Activated CD4-positive, CD25-positive, alpha-beta regulatory T cell (primary cell): ENCODE measurements around the gene MRPL34.

Experiments
- DNase-seq, 4 experiments: peaks; one replicate each; lab custom pipeline; 2025; lab: John Stamatoyannopoulos, UW

The MRPL34 gene

DNA sequence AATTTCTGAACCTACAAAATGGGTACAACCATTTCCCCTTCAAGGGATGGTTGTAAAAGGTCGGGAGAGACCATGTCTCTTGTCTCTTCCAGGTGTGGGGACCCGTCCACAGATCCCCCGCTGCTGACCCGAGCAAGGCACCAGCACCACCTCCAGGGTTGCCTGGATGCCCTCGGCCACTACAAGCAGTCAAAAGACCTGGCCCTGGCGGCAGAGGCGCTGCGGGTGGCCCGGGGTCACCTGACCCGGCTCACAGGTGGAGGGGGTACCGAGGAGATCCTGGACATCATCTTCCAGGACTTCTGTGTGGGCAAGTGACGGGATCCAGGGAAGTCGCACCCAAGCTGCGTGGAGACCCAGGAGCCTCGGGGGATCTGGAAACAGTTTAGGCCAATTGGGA lies 35.7 kb downstream of the MRPL34 start:
- DNase-seq, result no peak

DNA sequence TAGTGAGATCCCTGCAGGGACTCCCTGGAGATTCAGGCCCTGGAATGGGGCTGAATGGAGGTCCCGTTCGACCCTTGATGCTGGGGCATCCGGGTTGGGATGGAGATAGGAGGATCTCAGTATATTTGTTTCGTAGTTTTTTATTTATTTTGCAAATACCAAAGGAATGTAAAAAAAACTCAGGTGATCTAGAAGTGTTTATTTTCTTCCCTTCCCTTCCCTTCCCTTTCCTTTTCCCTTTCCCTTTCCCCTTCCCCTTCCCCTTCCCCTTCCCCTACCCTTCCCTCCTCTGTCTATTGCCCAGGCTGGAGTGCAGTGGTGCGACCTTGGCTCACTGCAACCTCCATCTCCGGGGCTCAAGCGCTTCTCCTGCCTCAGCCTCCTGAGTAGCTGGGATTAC lies 36.2 kb downstream of the MRPL34 start:
- no peak for DNase-seq

DNA sequence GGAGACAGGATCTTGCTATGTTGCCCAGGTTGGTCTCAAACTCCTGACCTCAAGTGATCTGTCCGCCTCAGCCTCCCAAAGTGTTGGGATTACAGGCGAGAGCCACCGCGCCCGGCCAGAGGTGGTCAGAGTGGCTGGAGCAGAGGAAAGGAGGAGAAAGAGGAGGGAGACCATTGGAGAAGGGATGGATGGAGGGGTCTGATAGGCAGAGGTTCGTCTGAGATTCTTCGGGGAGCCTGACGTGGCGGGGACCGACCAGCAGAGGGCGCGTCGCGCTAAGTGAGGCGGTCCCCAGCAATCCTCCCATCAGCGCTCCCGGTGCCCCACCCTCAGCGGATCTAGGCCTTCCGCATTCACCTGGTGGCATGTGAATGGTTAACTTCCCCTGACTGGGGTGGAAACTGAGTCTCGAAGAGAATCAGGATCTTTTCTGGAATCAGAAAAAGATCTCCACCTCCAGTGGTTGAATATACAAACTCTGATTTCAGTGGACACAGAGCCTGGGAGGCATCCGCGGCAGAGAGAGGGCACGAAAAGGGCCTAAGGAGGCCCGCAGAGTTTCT lies 40.5 kb downstream of the MRPL34 start:
- DNase-seq, result peak; percentile 58 to 74 (median 62)

DNA sequence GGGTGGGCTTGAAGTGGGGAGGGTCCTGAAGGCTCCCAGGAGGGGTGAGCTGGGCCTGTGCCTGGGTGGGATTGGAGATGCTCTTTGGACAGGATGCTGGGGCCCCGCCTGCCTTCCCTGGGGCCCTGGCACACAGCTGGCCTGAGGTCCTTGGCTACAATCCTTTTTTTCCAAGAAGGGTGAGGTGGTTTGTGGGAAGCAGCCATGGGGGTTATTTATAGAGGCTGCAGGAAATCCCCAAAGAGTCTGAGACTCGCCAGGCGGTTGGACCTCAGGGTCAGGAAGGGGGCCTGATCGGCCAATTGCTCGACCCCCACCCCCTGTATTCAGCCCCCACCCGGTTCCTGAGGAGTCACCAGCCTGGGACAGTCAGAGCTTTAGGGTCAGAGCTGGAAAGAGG lies 41.7 kb downstream of the MRPL34 start:
- no peak for DNase-seq

DNA sequence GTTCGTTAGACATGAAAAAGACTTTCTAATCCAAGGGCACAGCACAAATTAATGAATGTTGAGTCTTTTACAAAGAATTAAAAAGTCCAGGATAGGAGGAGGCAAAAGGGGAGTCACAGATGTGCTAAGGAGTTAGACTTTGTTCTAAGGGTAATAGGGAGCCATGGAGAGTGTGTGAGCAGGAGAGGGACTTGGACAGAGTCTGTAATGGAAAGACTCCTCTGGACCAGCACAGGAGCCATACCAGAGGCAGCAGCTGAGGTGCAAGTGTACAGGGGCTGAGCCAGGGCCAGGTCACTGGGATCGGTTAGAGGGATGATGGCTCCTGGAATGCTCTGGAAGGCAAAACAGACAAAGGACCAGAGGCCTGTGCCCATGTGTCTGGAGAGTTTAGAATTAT lies 42.2 kb downstream of the MRPL34 start:
- no peak for DNase-seq

DNA sequence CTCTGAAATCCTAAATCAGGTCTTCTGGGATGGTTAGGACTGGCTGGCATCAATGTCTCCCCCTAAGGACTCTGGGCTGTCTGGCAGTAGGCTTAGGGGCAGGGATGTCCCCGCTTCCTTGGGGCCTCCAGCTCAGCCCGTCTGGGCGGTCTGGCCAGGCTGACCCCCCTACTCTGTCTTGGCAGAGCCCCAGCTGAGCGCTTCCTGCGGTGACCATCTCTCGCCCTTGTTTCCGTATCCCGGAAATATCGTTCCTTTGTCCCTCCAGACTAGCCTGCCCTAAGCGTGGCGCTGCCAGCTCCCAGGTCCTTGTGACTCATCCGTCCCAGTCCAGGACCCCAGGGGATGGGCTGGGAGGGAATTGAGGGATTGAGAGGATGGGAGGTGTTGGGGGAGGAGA lies 43.0 kb downstream of the MRPL34 start:
- DNase-seq, result no peak

DNA sequence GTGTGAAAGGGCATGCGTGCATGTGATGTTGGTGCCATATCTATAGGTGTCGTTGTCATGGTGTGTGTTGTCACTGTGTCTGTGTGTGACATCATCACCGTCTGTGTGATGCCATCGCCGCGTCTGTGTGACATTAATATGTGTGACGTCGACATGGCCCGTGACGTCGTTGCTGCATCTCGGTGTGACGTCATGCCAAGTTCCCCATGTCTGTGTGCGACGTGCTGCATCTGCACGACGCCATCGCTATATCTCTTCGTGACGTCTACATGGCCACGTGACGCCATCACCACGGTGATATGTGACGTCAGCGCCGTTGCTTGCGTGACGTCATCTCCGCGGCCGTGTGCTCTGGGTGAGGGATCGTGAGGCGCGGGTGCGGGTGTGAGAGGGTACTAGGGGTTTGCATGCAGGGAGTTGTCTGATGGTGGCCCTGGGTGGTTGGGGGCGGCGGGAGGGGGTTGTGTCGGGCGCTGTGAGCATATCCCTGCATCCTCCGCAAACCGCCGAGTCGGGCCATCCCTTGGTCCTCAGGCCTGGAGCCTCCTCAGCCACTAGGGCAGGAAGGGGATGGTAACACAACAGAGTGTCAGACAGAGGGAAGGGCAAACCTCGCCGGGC lies 46.3 kb downstream of the MRPL34 start:
- no peak for DNase-seq

DNA sequence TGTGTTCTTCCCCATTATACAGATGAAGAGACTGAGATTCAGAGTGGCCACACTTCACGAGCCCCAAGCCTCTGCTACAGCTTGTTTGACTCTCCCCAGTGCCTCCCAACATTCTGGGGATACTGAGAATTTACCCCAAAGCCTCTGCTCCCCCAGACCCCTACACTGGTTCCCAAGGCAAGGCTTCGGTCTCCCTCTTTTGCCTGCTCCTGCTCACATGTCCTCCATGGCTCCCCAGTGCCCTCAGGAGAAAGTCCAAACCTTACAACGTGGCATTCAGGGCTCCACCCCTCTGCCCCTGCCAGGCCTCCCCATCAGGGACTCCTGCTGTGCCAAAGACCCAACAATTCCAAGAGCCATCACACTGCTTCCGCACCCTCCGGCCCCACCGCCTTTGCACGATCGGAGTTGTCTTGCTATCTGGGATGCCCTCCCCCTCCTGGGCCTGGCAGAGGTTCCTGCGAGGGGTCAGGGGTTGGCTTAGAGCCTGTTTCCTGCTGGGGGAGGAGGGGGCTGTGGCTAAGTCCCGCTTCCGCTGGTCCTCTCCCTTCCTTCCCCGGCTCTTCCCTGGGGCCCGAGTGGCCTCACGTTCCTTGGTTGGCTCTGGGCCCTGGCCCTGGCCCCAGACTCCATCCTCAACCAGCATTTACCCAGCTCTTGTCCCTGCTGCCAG lies 47.1 kb downstream of the MRPL34 start:
- DNase-seq, result no peak

DNA sequence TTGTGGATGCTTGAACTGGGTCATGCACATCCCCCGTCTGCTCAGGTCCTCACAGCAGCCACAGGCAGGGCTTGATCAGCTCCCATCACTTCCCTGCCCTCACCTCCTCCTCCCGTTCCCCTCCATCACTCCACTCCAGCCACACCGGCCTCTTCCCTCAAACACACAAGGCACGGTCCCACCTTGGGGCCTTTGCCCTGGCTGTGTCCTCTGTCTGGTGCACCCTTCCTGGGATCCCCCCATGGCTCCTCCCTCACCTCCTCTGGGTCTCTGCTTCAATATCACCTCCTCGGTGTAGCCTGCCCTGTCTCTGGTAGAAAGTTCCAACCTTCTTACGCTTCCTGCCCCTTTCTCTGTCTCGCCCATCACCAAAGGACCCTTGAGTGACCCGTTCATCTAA lies 47.7 kb downstream of the MRPL34 start:
- no peak for DNase-seq
